H1 (cell line): ENCODE data around the gene NKX2-4. TPM values are rescaled to one million over a fixed set of nuclear protein-coding genes. Genes with fewer than 3 reads are reported as not detected.

Experiments
- CTCF ChIA-PET: fragments of 300-600 bp; sonication (Branson Sonifier 250); formaldehyde crosslinking; loops from one replicate; lab custom pipeline; 2021; ENCODE audit not compliant: partially characterized antibody; lab: Charles Lee
- POLR2A ChIA-PET: fragments of 300-600 bp; sonication (Branson Sonifier 250); formaldehyde crosslinking; loops from one replicate; lab custom pipeline; 2021; ENCODE audit warnings: inconsistent platforms; ENCODE audit not compliant: partially characterized antibody; lab: Charles Lee
- DNase-seq, 2 experiments: peaks; one replicate each; pipeline versions ENCODE4 v3.0.0 to v3.0.0-alpha.2; 2010 to 2022; ENCODE audit warnings: low spot score in 2 of 2, low read depth in 1 of 2, mixed read lengths in 1 of 2
- FAIRE-seq: peaks from 2 replicates; lab custom pipeline; 2011; peaks lifted over from hg19 to GRCh38; lab: Jason Lieb, UNC
- H2AFZ ChIP-seq: 2 replicates; pipeline ENCODE4 v1.8.1; 2012; ENCODE audit warnings: low read length, inconsistent platforms
- H2AK5ac ChIP-seq: 2 replicates; pipeline ENCODE4 v1.6.1; 2013; ENCODE audit warnings: low read depth, low read length
- H2BK120ac ChIP-seq: replicated peaks from 2 replicates; pipeline ENCODE3; 2013; ENCODE audit warnings: low read depth, low read length, inconsistent platforms
- H2BK12ac ChIP-seq: 2 replicates; pipeline ENCODE4 v1.6.1; 2013; ENCODE audit warnings: low read depth, low read length
- H2BK15ac ChIP-seq: 2 replicates; pipeline ENCODE4 v1.6.1; 2013; ENCODE audit warnings: low read length
- H2BK20ac ChIP-seq: 2 replicates; pipeline ENCODE4 v1.6.1; 2013; ENCODE audit warnings: low read length
- H2BK5ac ChIP-seq: 2 replicates; pipeline ENCODE4 v1.6.1; 2013; ENCODE audit warnings: low read depth, low read length
- H3K14ac ChIP-seq: 2 replicates; pipeline ENCODE4 v1.6.1; 2013; ENCODE audit warnings: inconsistent platforms; ENCODE audit not compliant: insufficient read length
- H3K18ac ChIP-seq: 2 replicates; pipeline ENCODE4 v1.6.1; 2013; ENCODE audit warnings: low read length; ENCODE audit errors: extremely low read depth
- H3K23ac ChIP-seq: 2 replicates; pipeline ENCODE4 v1.6.1; 2013; ENCODE audit warnings: inconsistent platforms; ENCODE audit not compliant: insufficient read length
- H3K23me2 ChIP-seq: 2 replicates; pipeline ENCODE4 v1.6.1; 2013; ENCODE audit warnings: low read depth, low read length
- H3K27ac ChIP-seq: 2 replicates; pipeline ENCODE4 v1.6.1; 2011; ENCODE audit warnings: low read depth, low read length, inconsistent platforms
- H3K27me3 ChIP-seq, 4 experiments: replicated peaks in 1 of 4; 1 replicate in 1 of 4; 2 replicates in 3 of 4; pipeline versions ENCODE4 v1.6.1 to v1.8.1; 2011 to 2013; ENCODE audit warnings: low read length in 3 of 4, mild to moderate bottlenecking in 3 of 4, inconsistent platforms in 2 of 4, mixed read lengths in 2 of 4, moderate library complexity in 1 of 4; ENCODE audit not compliant: control insufficient read depth in 3 of 4, insufficient read depth in 3 of 4; ENCODE audit errors: extremely low read depth in 1 of 4
- H3K36me3 ChIP-seq, 4 experiments: 2 replicates each; pipeline versions ENCODE4 v1.6.1 to v1.8.1; 2011 to 2013; ENCODE audit warnings: mild to moderate bottlenecking in 4 of 4, low read length in 3 of 4, moderate library complexity in 2 of 4, control low read depth in 1 of 4, inconsistent platforms in 1 of 4; ENCODE audit not compliant: insufficient read depth in 4 of 4, control insufficient read depth in 2 of 4
- H3K4ac ChIP-seq: replicated peaks from 2 replicates; pipeline ENCODE3; 2013; ENCODE audit warnings: low read length, low read depth, mixed read lengths, inconsistent platforms; ENCODE audit not compliant: insufficient read length
- H3K4me1 ChIP-seq, 4 experiments: replicated peaks in 1 of 4; 1 replicate in 1 of 4; 2 replicates in 3 of 4; pipeline versions ENCODE4 v1.6.1 to v1.8.1; 2011 to 2013; ENCODE audit warnings: low read length in 3 of 4, inconsistent platforms in 2 of 4, mixed read lengths in 1 of 4; ENCODE audit not compliant: insufficient read depth in 4 of 4, control insufficient read depth in 3 of 4
- H3K4me2 ChIP-seq, 2 experiments: 2 replicates each; pipeline versions ENCODE4 v1.6.1 to v1.8.1; 2011 to 2013; ENCODE audit warnings: low read depth in 2 of 2, low read length in 2 of 2, control low read depth in 1 of 2, inconsistent platforms in 1 of 2, mild to moderate bottlenecking in 1 of 2; ENCODE audit not compliant: insufficient read depth in 1 of 2
- H3K4me3 ChIP-seq, 4 experiments: fragments of 200-600, 300-600 bp in 1 of 4; sonication (generic), shearing (Covaris generic), sonication (Bioruptor Twin) in 1 of 4; 2 replicates each; pipeline versions ENCODE4 v1.5.1 to v1.8.1; 2011 to 2016; ENCODE audit warnings: low read length in 4 of 4, low read depth in 3 of 4, control low read depth in 2 of 4, inconsistent platforms in 2 of 4, mild to moderate bottlenecking in 2 of 4, mixed read lengths in 1 of 4, moderate library complexity in 1 of 4; ENCODE audit not compliant: insufficient read depth in 2 of 4; ENCODE audit errors: extremely low read depth in 1 of 4
- H3K56ac ChIP-seq: replicated peaks from 2 replicates; pipeline ENCODE3; 2013; ENCODE audit warnings: low read depth, mild to moderate bottlenecking, mixed read lengths, low read length, inconsistent platforms; ENCODE audit not compliant: insufficient read length
- H3K79me1 ChIP-seq: 2 replicates; pipeline ENCODE4 v1.6.1; 2013; ENCODE audit warnings: low read depth, low read length, control low read depth
- H3K79me2 ChIP-seq, 2 experiments: 2 replicates each; pipeline versions ENCODE4 v1.6.1 to v1.8.1; 2012 to 2013; ENCODE audit warnings: low read length in 2 of 2, mild to moderate bottlenecking in 2 of 2, inconsistent platforms in 1 of 2; ENCODE audit not compliant: insufficient read depth in 2 of 2, control insufficient read depth in 1 of 2
- H3K9ac ChIP-seq, 4 experiments: replicated peaks in 1 of 4; 1 replicate in 1 of 4; 2 replicates in 3 of 4; pipeline versions ENCODE4 v1.6.1 to v1.8.1; 2011 to 2013; ENCODE audit warnings: low read depth in 3 of 4, low read length in 3 of 4, control low read depth in 2 of 4, mild to moderate bottlenecking in 2 of 4, moderate library complexity in 2 of 4, inconsistent platforms in 1 of 4; ENCODE audit errors: extremely low read depth in 1 of 4
- H3K9me3 ChIP-seq, 2 experiments: 2 replicates each; pipeline versions ENCODE4 v1.6.1 to v1.8.1; 2012 to 2013; ENCODE audit warnings: mild to moderate bottlenecking in 2 of 2, moderate library complexity in 2 of 2, control low read depth in 1 of 2, inconsistent platforms in 1 of 2, low read depth in 1 of 2, low read length in 1 of 2, mixed read lengths in 1 of 2; ENCODE audit not compliant: insufficient read depth in 2 of 2
- H4K20me1 ChIP-seq, 2 experiments: replicated peaks in 1 of 2; 2 replicates each; pipeline versions ENCODE3 to v1.8.1; 2011 to 2013; ENCODE audit warnings: inconsistent platforms in 2 of 2, low read length in 2 of 2, mild to moderate bottlenecking in 1 of 2; ENCODE audit not compliant: insufficient read depth in 2 of 2, control insufficient read depth in 1 of 2
- H4K5ac ChIP-seq: 2 replicates; pipeline ENCODE4 v1.6.1; 2013; ENCODE audit warnings: low read length, low read depth, mixed read lengths, inconsistent platforms; ENCODE audit not compliant: insufficient read length
- H4K8ac ChIP-seq: 2 replicates; pipeline ENCODE4 v1.8.0; 2013; ENCODE audit warnings: mild to moderate bottlenecking, moderate library complexity, low read length, inconsistent platforms; ENCODE audit not compliant: insufficient read depth; ENCODE audit errors: extremely low read depth
- H4K91ac ChIP-seq: replicated peaks from 2 replicates; pipeline ENCODE3; 2013; ENCODE audit warnings: low read length, mixed read lengths, inconsistent platforms; ENCODE audit not compliant: insufficient read length
- BCL11A ChIP-seq, 2 experiments: IDR thresholded peaks; one replicate each; pipeline ENCODE4 v1.6.1; 2011; ENCODE audit warnings: low read depth in 2 of 2, low read length in 2 of 2, mild to moderate bottlenecking in 2 of 2
- CHD1 ChIP-seq: IDR thresholded peaks from 2 replicates; pipeline ENCODE4 v1.6.1; 2012; ENCODE audit warnings: low read depth, low read length, improper control_type of control experiment
- CTBP2 ChIP-seq: IDR thresholded peaks from 2 replicates; pipeline ENCODE4 v1.7.0; 2011; ENCODE audit warnings: borderline replicate concordance, mild to moderate bottlenecking, moderate library complexity, mixed read lengths, low read length; ENCODE audit not compliant: insufficient read depth, insufficient read length
- EP300 ChIP-seq, 2 experiments: IDR thresholded peaks; 1 replicate in 1 of 2; 2 replicates in 1 of 2; pipeline ENCODE4 v1.6.1; 2011 to 2012; ENCODE audit warnings: low read depth in 2 of 2, low read length in 2 of 2, mild to moderate bottlenecking in 2 of 2, borderline replicate concordance in 1 of 2, inconsistent platforms in 1 of 2, moderate library complexity in 1 of 2
- KDM5A ChIP-seq: fragments of 200-600 bp; IDR thresholded peaks from 2 replicates; pipeline ENCODE4 v1.7.1; 2012; ENCODE audit warnings: mild to moderate bottlenecking, low read length, inconsistent platforms, mixed read lengths
- SAP30 ChIP-seq: fragments of 300-600 bp; sonication (generic); IDR thresholded peaks from 2 replicates; pipeline ENCODE4 v1.7.1; 2012; ENCODE audit warnings: low read length, moderate library complexity, mild to moderate bottlenecking, inconsistent platforms; ENCODE audit not compliant: insufficient read depth, insufficient replicate concordance
- SIX5 ChIP-seq: IDR thresholded peaks from 2 replicates; pipeline ENCODE4 v1.6.1; 2011; ENCODE audit warnings: mild to moderate bottlenecking, low read depth, low read length
- SP1 ChIP-seq: IDR thresholded peaks from 2 replicates; pipeline ENCODE4 v1.6.1; 2011; ENCODE audit warnings: low read depth, low read length
- TBP ChIP-seq: IDR thresholded peaks from 2 replicates; pipeline ENCODE4 v1.6.1; 2011; ENCODE audit warnings: low read depth, low read length, improper control_type of control experiment
- TEAD4 ChIP-seq: IDR thresholded peaks from 2 replicates; pipeline ENCODE4 v1.6.1; 2012; ENCODE audit warnings: low read depth, low read length, inconsistent platforms, mixed read lengths
- WGBS, 2 experiments: shearing (Covaris generic) in 1 of 2; methylation state at CpG; one replicate each; pipeline versions ENCODE4 v1.1.6 to v1.1.7; 2013 to 2015; ENCODE audit warnings: low lambda C conversion rate in 2 of 2, mixed read lengths in 2 of 2, inconsistent platforms in 1 of 2, low coverage in 1 of 2, missing lambda C conversion rate in 1 of 2; ENCODE audit not compliant: insufficient replicate concordance in 2 of 2, insufficient coverage in 1 of 2, insufficient read length in 1 of 2; ENCODE audit errors: extremely low coverage in 1 of 2, missing lambda C conversion rate in 1 of 2; 5-methylcytosine and 5-hydroxymethylcytosine counted together
- polyA plus RNA-seq, 7 experiments: library from polyadenylated mRNA; depleted of rRNA in 3 of 7; stranded (reverse) in 5 of 7; unstranded in 2 of 7; fragments of >200 nt in 5 of 7; fragments of 200-250 nt in 2 of 7; gene quantifications; 1 replicate in 5 of 7; 2 replicates in 1 of 7; 4 replicates in 1 of 7; pipeline versions ENCODE4 v1.2.1 to v1.2.3, GENCODE V29; 2011 to 2013; ENCODE audit warnings: missing spikeins in 2 of 7, mixed read lengths in 2 of 7
- total RNA-seq: library from RNA; stranded (reverse); fragmentation: NEBNext Ultra II Directional; extraction: Animal tissue kit (Norgen Biotek cat#: 25700); gene quantifications from 2 replicates; pipeline ENCODE4 v1.2.1, GENCODE V29; 2021

NKX2-4 gene
- total and polyA plus RNA-seq, 2 of the 8 experiments (the other 6 are each of a cell fraction or from before 2014, with no cell fraction given): 0.12 to 0.37 TPM

DNA sequence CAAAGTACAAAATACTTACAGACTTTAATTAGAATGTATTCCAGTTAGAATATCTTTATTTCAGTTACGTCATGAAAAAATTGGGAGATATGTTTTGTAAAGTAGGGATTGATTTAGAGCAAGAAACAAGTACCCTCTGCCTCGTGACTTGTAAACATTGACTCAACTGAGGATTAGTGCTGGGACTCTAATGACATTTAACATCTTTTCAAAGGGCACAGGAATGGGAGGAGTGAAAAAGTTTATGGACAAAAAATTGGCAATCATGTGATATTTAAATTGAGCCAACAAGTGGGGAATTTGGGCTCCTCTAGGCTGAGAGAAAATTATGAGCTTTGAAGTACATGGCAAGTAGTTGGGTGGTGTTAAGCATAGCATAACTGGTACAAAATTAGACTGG is 25.3 kb downstream of the NKX2-4 start:
- H3K36me3 ChIP-seq: peaks cover 0 to 29% (median 7%) of the 10 kb centered on the region in 4 experiments; a peak in 5 of 8 replicates
- H3K18ac ChIP-seq: no peak overlapping the region
- ChIA-PET CTCF (interaction anchor here (1.2 kb wide), 1 partner anchor 132 kb away, joined by 3 read pairs; no protein-coding TSS in a partner anchor), POLR2A (no interaction called here)
- no peak overlapping the region for H4K91ac ChIP-seq
- H3K79me1 ChIP-seq: peaks cover 4% of the 10 kb centered on the region; the same call in 1 of the 2 replicates
- no peak overlapping the region for H3K4me2 ChIP-seq
- FAIRE-seq (no peak), DNase-seq (no peak)
- no peaks in the 10 kb centered on the region for H3K23me2 ChIP-seq
- H3K27ac ChIP-seq: no peak overlapping the region
- no peak overlapping the region for H3K56ac ChIP-seq
- no peak overlapping the region for H2BK5ac ChIP-seq
- no peak overlapping the region for H2BK15ac ChIP-seq
- H4K8ac ChIP-seq: no peak overlapping the region
- H3K79me2 ChIP-seq: peaks cover 3 to 68% of the 10 kb centered on the region in 2 experiments; a peak in 3 of 4 replicates
- H2BK20ac ChIP-seq: no peak overlapping the region
- H2AK5ac ChIP-seq: no peak overlapping the region
- H2BK120ac ChIP-seq: no peak overlapping the region
- H3K27me3 ChIP-seq: no peaks in the 10 kb centered on the region
- no peak overlapping the region for H2AFZ ChIP-seq
- H3K4me3 ChIP-seq: no peak overlapping the region
- no peak overlapping the region for H3K9ac ChIP-seq
- H4K20me1 ChIP-seq: peaks cover 5 to 6% of the 10 kb centered on the region in 2 experiments
- H3K4me1 ChIP-seq: no peaks in the 10 kb centered on the region
- H3K14ac ChIP-seq: no peak overlapping the region
- H3K23ac ChIP-seq: no peak overlapping the region
- TF ChIP-seq EP300 (IDR thresholded peaks at IDR 0.05; ENCODE audit: borderline replicate concordance in 1 of 2, low read depth in 2 of 2, low read length in 2 of 2) (no peak), SIX5 (no peak), TEAD4 (no peak), KDM5A (no peak), BCL11A (IDR thresholded peaks at IDR 0.05; ENCODE audit: low read depth in 2 of 2, low read length in 2 of 2) (no peak), SP1 (no peak), CHD1 (no peak), SAP30 (no peak), CTBP2 (no peak), TBP (no peak)
- H3K9me3 ChIP-seq: no peaks in the 10 kb centered on the region
- no peak overlapping the region for H2BK12ac ChIP-seq
- H4K5ac ChIP-seq: no peak overlapping the region
- H3K4ac ChIP-seq: no peak overlapping the region
- WGBS, 2 experiments: 88% methylated on average over 2 of the region's 2 CpGs; no CpG with 5 or more reads in 1 of the 2 experiments
